Endothelial cell of umbilical vein (primary cell): ENCODE results near the gene ZDHHC14. TPM values are rescaled to one million over a fixed set of nuclear protein-coding genes. Genes with fewer than 3 reads are reported as not detected.

Experiments
- BruUV-seq: library from RNA; stranded (reverse); fragments of 400-500 nt; replicated peaks from 2 replicates; lab custom pipeline; 2021; lab: Mats Ljungman, UMichigan
- CTCF ChIA-PET: fragments of 300-600, 350-600 bp; sonication (Branson Sonifier 250); formaldehyde crosslinking; loops from one replicate; lab custom pipeline; 2021; ENCODE audit warnings: antibody characterized with exemption, inconsistent platforms; lab: Charles Lee
- POLR2A ChIA-PET: fragments of 300-600, 350-600 bp; sonication (Branson Sonifier 250); formaldehyde crosslinking; loops from one replicate; lab custom pipeline; 2021; ENCODE audit warnings: antibody characterized with exemption, inconsistent platforms; lab: Charles Lee
- DNase-seq: peaks from one replicate; pipeline ENCODE4 v3.0.0-alpha.2; 2011; ENCODE audit warnings: low read depth, low spot score
- FAIRE-seq: peaks from 2 replicates; lab custom pipeline; 2011; peaks lifted over from hg19 to GRCh38; lab: Jason Lieb, UNC
- H2AFZ ChIP-seq: 2 replicates; pipeline ENCODE4 v1.6.0; 2012; ENCODE audit warnings: low read depth, low read length, control low read depth, inconsistent platforms
- H3K27ac ChIP-seq: 2 replicates; pipeline ENCODE4 v1.5.1; 2011; ENCODE audit warnings: low read depth, mild to moderate bottlenecking, control low read depth, low read length, moderate library complexity; ENCODE audit not compliant: insufficient read depth
- H3K27me3 ChIP-seq, 2 experiments: 2 replicates each; pipeline versions ENCODE4 v1.6.0 to v1.6.1; 2011; ENCODE audit warnings: low read length in 2 of 2, mixed read lengths in 1 of 2; ENCODE audit not compliant: control insufficient read depth in 2 of 2, insufficient read depth in 2 of 2
- H3K36me3 ChIP-seq, 2 experiments: 2 replicates in 1 of 2; 3 replicates in 1 of 2; pipeline ENCODE4 v1.5.1; 2011; ENCODE audit warnings: low read length in 2 of 2, mild to moderate bottlenecking in 1 of 2, moderate library complexity in 1 of 2; ENCODE audit not compliant: control insufficient read depth in 2 of 2, insufficient read depth in 2 of 2; ENCODE audit errors: extremely low read depth in 1 of 2
- H3K4me1 ChIP-seq: 3 replicates; pipeline ENCODE4 v1.5.1; 2011; ENCODE audit warnings: mild to moderate bottlenecking, low read length; ENCODE audit not compliant: control insufficient read depth, insufficient read depth; ENCODE audit errors: extremely low read depth
- H3K4me2 ChIP-seq: 2 replicates; pipeline ENCODE4 v1.6.1; 2011; ENCODE audit warnings: low read length, control low read depth, mixed read lengths; ENCODE audit not compliant: insufficient read depth
- H3K4me3 ChIP-seq, 3 experiments: fragments of 200-600 bp in 1 of 3; sonication (generic), shearing (Covaris generic) in 1 of 3; replicated peaks in 1 of 3; 2 replicates each; pipeline ENCODE4 v1.5.1; 2011 to 2016; ENCODE audit warnings: control low read depth in 3 of 3, low read length in 3 of 3, mild to moderate bottlenecking in 2 of 3, inconsistent platforms in 1 of 3, low read depth in 1 of 3, moderate library complexity in 1 of 3; ENCODE audit not compliant: insufficient read depth in 1 of 3
- H3K79me2 ChIP-seq: 2 replicates; pipeline ENCODE4 v1.6.0; 2012; ENCODE audit warnings: low read length, inconsistent platforms; ENCODE audit not compliant: control insufficient read depth, insufficient read depth
- H3K9ac ChIP-seq: replicated peaks from 2 replicates; pipeline ENCODE3; 2011; ENCODE audit warnings: low read length, control low read depth; ENCODE audit not compliant: insufficient read depth; ENCODE audit errors: extremely low read depth
- H3K9me1 ChIP-seq: replicated peaks from 3 replicates; pipeline ENCODE4 v1.6.0; 2011; ENCODE audit warnings: mild to moderate bottlenecking, low read length; ENCODE audit not compliant: control insufficient read depth, insufficient read depth; ENCODE audit errors: extremely low read depth
- H3K9me3 ChIP-seq: replicated peaks from 2 replicates; pipeline ENCODE4 v1.5.1; 2012; ENCODE audit warnings: low read length, inconsistent platforms; ENCODE audit not compliant: control insufficient read depth, insufficient read depth
- H4K20me1 ChIP-seq: replicated peaks from 2 replicates; pipeline ENCODE3; 2011; ENCODE audit warnings: mild to moderate bottlenecking, low read length; ENCODE audit not compliant: control insufficient read depth, insufficient read depth; ENCODE audit errors: extremely low read depth
- CTCF ChIP-seq, 2 donors: IDR thresholded peaks; 1 replicate in 1 of 2; 2 replicates in 1 of 2; pipeline ENCODE4 v1.5.1; 2011; ENCODE audit warnings: low read length in 2 of 2, mild to moderate bottlenecking in 2 of 2, moderate library complexity in 2 of 2, control low read depth in 1 of 2, inconsistent platforms in 1 of 2, low read depth in 1 of 2; ENCODE audit not compliant: insufficient read depth in 1 of 2; ENCODE audit errors: extremely low read depth in 1 of 2
- FOS ChIP-seq: IDR thresholded peaks from 2 replicates; pipeline ENCODE4 v1.6.1; 2011; ENCODE audit warnings: mild to moderate bottlenecking, low read length, moderate library complexity, borderline replicate concordance; ENCODE audit not compliant: insufficient read depth
- MAX ChIP-seq: IDR thresholded peaks from 2 replicates; pipeline ENCODE4 v1.6.1; 2011; ENCODE audit not compliant: insufficient read depth, insufficient read length
- POLR2A ChIP-seq: IDR thresholded peaks from 2 replicates; pipeline ENCODE4 v1.6.1; 2012; ENCODE audit warnings: low read depth, mild to moderate bottlenecking, control low read depth, low read length
- dilution Hi-C: fragments of 300-500 bp; cut with MboI; formaldehyde crosslinking; loops from one replicate; pipeline ENCODE4 v1.15.0; 2019; ENCODE audit warnings: low sequenced_read_pairs; ENCODE audit not compliant: extremely low pct_ligation_motif_present
- intact Hi-C: fragments of 100-400 bp; cut with micrococcal nuclease; formaldehyde crosslinking; loops from one replicate; pipeline ENCODE4 v1.10.0; 2022
- polyA plus RNA-seq, 4 experiments: library from polyadenylated mRNA; depleted of rRNA in 3 of 4; stranded (reverse) in 3 of 4; unstranded in 1 of 4; fragments of >200 nt; gene quantifications; 2 replicates each; pipeline versions ENCODE4 v1.2.1 to v1.2.3, GENCODE V29; 2011 to 2012; ENCODE audit warnings: missing spikeins in 1 of 4
- total RNA-seq: library from RNA; stranded (reverse); gene quantifications from 2 replicates; pipeline ENCODE4 v1.2.3, GENCODE V29; 2021

ZDHHC14 gene
- total and polyA plus RNA-seq, 2 donors (not counting 3 experiments of a cell fraction or from before 2014, with no cell fraction given) = 23.0 to 25.6 TPM

GRCh38 chr6:157492249-157492648, 111.3 kb downstream of the ZDHHC14 start:
- H3K36me3 ChIP-seq = no peaks in the 10 kb centered on the region
- intact Hi-C loops = no loop called here
- POLR2A ChIA-PET = no interaction called here

More at GRCh38 chr6:157492249-157492648, 111.3 kb downstream of the ZDHHC14 start:
- no peaks in the 10 kb centered on the region for H3K79me2 ChIP-seq
- H3K9ac ChIP-seq = no peak overlapping the region
- no peaks in the 10 kb centered on the region for H3K27me3 ChIP-seq
- H3K9me3 ChIP-seq = no peaks in the 10 kb centered on the region
- no peak overlapping the region for H2AFZ ChIP-seq
- no peak overlapping the region for H3K4me2 ChIP-seq
- dilution Hi-C loops = no loop called here
- TF ChIP-seq POLR2A (no peak), MAX (no peak), FOS (no peak), CTCF (IDR thresholded peaks at IDR 0.05; ENCODE audit: extremely low read depth in 1 of 2, insufficient read depth in 1 of 2, low read depth in 1 of 2, low read length in 2 of 2) (no peak)
- no peaks in the 10 kb centered on the region for H3K9me1 ChIP-seq
- no TSS peak for BruUV-seq
- no peak for FAIRE-seq
- H4K20me1 ChIP-seq = no peaks in the 10 kb centered on the region
- H3K4me1 ChIP-seq = peaks cover 20% of the 10 kb centered on the region
- CTCF ChIA-PET = no interaction called here
- H3K4me3 ChIP-seq = no peak overlapping the region
- no peak for DNase-seq
- no peak overlapping the region for H3K27ac ChIP-seq
